ENCODE results near the gene FAM170B. TPM values are rescaled to one million over a fixed set of nuclear protein-coding genes. Genes with fewer than 3 reads are reported as not detected.

Gene FAM170B
- total and polyA plus RNA-seq, 9 of the 15 experiments (the other 6 are each of a cell fraction or from before 2014, with no cell fraction given): 0.11 to 0.21 TPM; not detected in 7

- TF ChIP-seq ZBTB2 (IDR thresholded peaks at IDR 0.05): 0 out of 2 replicates have a peak, but pooled peaks have one; percentile 15
- 0 out of 2 replicates have a peak, but pooled peaks have one; percentile 50 for TF ChIP-seq ZNF511 (CRISPR knock-in tag; IDR thresholded peaks at IDR 0.05)
- TF ChIP-seq PURB (CRISPR knock-in tag; IDR thresholded peaks at IDR 0.05; ENCODE audit: low read depth): 0 out of 2 replicates have a peak, but pooled peaks have one; percentile 63
- 0 out of 2 replicates have a peak, but pooled peaks have one; percentile 19 for TF ChIP-seq MAX (CRISPR knock-in tag; IDR thresholded peaks at IDR 0.05)
- no peak for TF ChIP-seq BRD9 (IDR thresholded peaks at IDR 0.05; ENCODE audit: low read depth, partially characterized antibody)
- no peak for TF ChIP-seq ID3 (CRISPR knock-in tag; IDR thresholded peaks at IDR 0.05)
- TF ChIP-seq ID3 (tag; IDR thresholded peaks at IDR 0.05): 0 out of 2 replicates have a peak, but pooled peaks have one; percentile 25
- no peak for TF ChIP-seq RBM14 (IDR thresholded peaks at IDR 0.05; ENCODE audit: borderline replicate concordance, insufficient read depth, low read depth, low read length)
- no peak for TF ChIP-seq RB1 (IDR thresholded peaks at IDR 0.05; ENCODE audit: low read depth)
- TF ChIP-seq TFE3 (CRISPR knock-in tag; IDR thresholded peaks at IDR 0.05): no peak
- TF ChIP-seq HINFP (tag; conservative IDR thresholded peaks at IDR 0.05; ENCODE audit: low read depth): no peak
- TF ChIP-seq ZBTB1 (CRISPR knock-in tag; IDR thresholded peaks at IDR 0.05; ENCODE audit: borderline replicate concordance, low read depth): no peak
- TF ChIP-seq L3MBTL2 (IDR thresholded peaks at IDR 0.05): peak; percentile 26; the same call in 1 of the 2 replicates
- no peak for TF ChIP-seq MYNN (IDR thresholded peaks at IDR 0.05)
- no peak for TF ChIP-seq MYNN (CRISPR knock-in tag; IDR thresholded peaks at IDR 0.05)
- no peak for TF ChIP-seq MAFG (tag; conservative IDR thresholded peaks at IDR 0.05)
- TF ChIP-seq MBD1 (CRISPR knock-in tag; IDR thresholded peaks at IDR 0.05): no peak
Observed at GRCh38 chr10:49114718-49115014, 19.2 kb downstream of the FAM170B start (continued).

Data from K562 (cell line).